ENCODE data around the gene METTL26. TPM values are rescaled to one million over a fixed set of nuclear protein-coding genes. Genes with fewer than 3 reads are reported as not detected.
A peak's percentile ranks its signal among the peaks of the same experiment; 100 is the strongest.

Gene METTL26
- total RNA-seq, 1 donor from 2014 or later, result 46.0 TPM

- Histone ChIP-seq H4K20me1 (ENCODE audit: low read depth) (no peaks in the 10 kb centered on the region), H3K36me3 (no peaks in the 10 kb centered on the region), H3K4me2 (no peak overlapping the region), H3K9ac (no peak overlapping the region), H2AFZ (replicated peaks) (no peak overlapping the region), H3F3A (ENCODE audit: low read depth) (no peaks in the 10 kb centered on the region), H3K4me3 (no peak overlapping the region), H3K79me2 (ENCODE audit: low read depth) (peaks cover 16% of the 10 kb centered on the region), H3K27me3 (no peaks in the 10 kb centered on the region), H3K4me1 (no peaks in the 10 kb centered on the region), H3K9me3 (ENCODE audit: low read depth) (peaks cover 3% of the 10 kb centered on the region), H3K27ac (no peak overlapping the region)
- H3K36me3 Mint-ChIP-seq, result peaks cover 25% of the 10 kb centered on the region
- TF ChIP-seq CTCF (IDR thresholded peaks at IDR 0.05) (no peak), EZH2phosphoT487 (IDR thresholded peaks at IDR 0.05) (no peak), EZH2 (IDR thresholded peaks at IDR 0.05) (no peak)
- H3K4me3 Mint-ChIP-seq, result no peak overlapping the region
- DNase-seq (ENCODE audit: low spot score), result no peak
- peaks cover 37% of the 10 kb centered on the region for H3K9me3 Mint-ChIP-seq
- peaks cover 8% of the 10 kb centered on the region for H3K27me3 Mint-ChIP-seq (ENCODE audit: insufficient read depth, low read depth)
- H3K27ac Mint-ChIP-seq, result peak overlapping the region; percentile 58
- peaks cover 15% of the 10 kb centered on the region for H3K4me1 Mint-ChIP-seq
These were observed 29.3 kb downstream of the METTL26 start for GRCh38 chr16:606656-607307.

- H3K4me3 Mint-ChIP-seq, result no peak overlapping the region
These were observed 32.2 kb downstream of the METTL26 start for GRCh38 chr16:603933-604332.

GRCh38 chr16:600781-601180 is 35.3 kb downstream of the METTL26 start:
- peak overlapping the region; percentile 13 for H3K27ac ChIP-seq
- H3K4me3 Mint-ChIP-seq, result no peak overlapping the region

More at GRCh38 chr16:603933-604332, 32.2 kb downstream of the METTL26 start:
- no peaks in the 10 kb centered on the region for H3F3A ChIP-seq (ENCODE audit: low read depth)
- no peaks in the 10 kb centered on the region for H3K4me1 ChIP-seq
- Mint-ChIP-seq H3K36me3 (peaks cover 28% of the 10 kb centered on the region), H3K27ac (no peak overlapping the region), H3K9me3 (peaks cover 30% of the 10 kb centered on the region), H3K27me3 (ENCODE audit: insufficient read depth, low read depth) (peaks cover 2% of the 10 kb centered on the region), H3K4me1 (peaks cover 9% of the 10 kb centered on the region)
- H3K27me3 ChIP-seq, result no peaks in the 10 kb centered on the region
- TF ChIP-seq CTCF (IDR thresholded peaks at IDR 0.05) (no peak), EZH2 (IDR thresholded peaks at IDR 0.05) (no peak), EZH2phosphoT487 (IDR thresholded peaks at IDR 0.05) (no peak)
- H3K9me3 ChIP-seq (ENCODE audit: low read depth), result peaks cover 3% of the 10 kb centered on the region
- no peak overlapping the region for H3K4me3 ChIP-seq
- no peak for DNase-seq (ENCODE audit: low spot score)
- H4K20me1 ChIP-seq (ENCODE audit: low read depth), result peaks cover 7% of the 10 kb centered on the region
- H3K79me2 ChIP-seq (ENCODE audit: low read depth), result peaks cover 16% of the 10 kb centered on the region
- H3K9ac ChIP-seq, result no peak overlapping the region
- no peak overlapping the region for H2AFZ ChIP-seq (replicated peaks)
- H3K36me3 ChIP-seq, result no peaks in the 10 kb centered on the region
- no peak overlapping the region for H3K27ac ChIP-seq
- no peak overlapping the region for H3K4me2 ChIP-seq

More at GRCh38 chr16:600781-601180, 35.3 kb downstream of the METTL26 start:
- no peaks in the 10 kb centered on the region for H3K27me3 ChIP-seq
- H4K20me1 ChIP-seq (ENCODE audit: low read depth), result peaks cover 11% of the 10 kb centered on the region
- H3K4me1 ChIP-seq, result no peaks in the 10 kb centered on the region
- Mint-ChIP-seq H3K4me1 (peaks cover 3% of the 10 kb centered on the region), H3K9me3 (peaks cover 21% of the 10 kb centered on the region), H3K27me3 (ENCODE audit: insufficient read depth, low read depth) (peaks cover 2% of the 10 kb centered on the region), H3K36me3 (peaks cover 37% of the 10 kb centered on the region), H3K27ac (no peak overlapping the region)
- no peak overlapping the region for H3K9ac ChIP-seq
- DNase-seq (ENCODE audit: low spot score), result peak; percentile 50
- peaks cover 3% of the 10 kb centered on the region for H3K9me3 ChIP-seq (ENCODE audit: low read depth)
- no peak overlapping the region for H2AFZ ChIP-seq (replicated peaks)
- no peak for TF ChIP-seq EZH2 (IDR thresholded peaks at IDR 0.05)
- TF ChIP-seq EZH2phosphoT487 (IDR thresholded peaks at IDR 0.05), result no peak
- TF ChIP-seq CTCF (IDR thresholded peaks at IDR 0.05), result peak; percentile 47
- H3K4me2 ChIP-seq, result no peak overlapping the region
- H3K36me3 ChIP-seq, result no peaks in the 10 kb centered on the region
- H3F3A ChIP-seq (ENCODE audit: low read depth), result no peaks in the 10 kb centered on the region
- H3K79me2 ChIP-seq (ENCODE audit: low read depth), result peaks cover 16% of the 10 kb centered on the region
- no peak overlapping the region for H3K4me3 ChIP-seq
